SU-DHL-6 (cell line): ENCODE results near the gene RAB1B.
"Not testable (repeated sequence)": the region's sequence is repeated elsewhere in the genome, so short reads cannot be mapped to it uniquely, and the experiment has no call there.

Source experiments
- H2AFZ ChIP-seq: fragments of 200-600 bp; sonication (generic); 2 replicates; pipeline ENCODE4 v1.6.1; 2014; ENCODE audit warnings: low read depth, mild to moderate bottlenecking, moderate library complexity, mixed read lengths, antibody characterized with exemption, low read length; ENCODE audit not compliant: severe bottlenecking
- H3F3A ChIP-seq: fragments of 200-600 bp; shearing (Covaris generic); 2 replicates; pipeline ENCODE4 v1.6.0; 2016; ENCODE audit warnings: antibody characterized with exemption, mild to moderate bottlenecking; ENCODE audit not compliant: insufficient read depth
- H3K27ac ChIP-seq: fragments of 200-600 bp; sonication (generic); 2 replicates; pipeline ENCODE4 v1.5.1; 2016; ENCODE audit warnings: low read depth, mild to moderate bottlenecking, low read length, moderate library complexity, mixed read lengths
- H3K27me3 ChIP-seq: fragments of 200-600 bp; sonication (generic), shearing (Covaris generic); 2 replicates; pipeline ENCODE4 v1.6.0; 2014; ENCODE audit warnings: mild to moderate bottlenecking, low read length
- H3K36me3 ChIP-seq: fragments of 200-600 bp; sonication (generic); 2 replicates; pipeline ENCODE4 v1.6.1; 2014; ENCODE audit warnings: mild to moderate bottlenecking, low read length, mixed read lengths
- H3K4me2 ChIP-seq: fragments of 300-600, 200-600 bp; shearing (Covaris generic), sonication (generic); 2 replicates; pipeline ENCODE4 v1.6.0; 2014; ENCODE audit warnings: low read length, low read depth, mild to moderate bottlenecking; ENCODE audit not compliant: poor library complexity, severe bottlenecking
- H3K4me3 ChIP-seq: fragments of 200-600 bp; sonication (generic); 2 replicates; pipeline ENCODE4 v1.5.1; 2014; ENCODE audit warnings: antibody characterized with exemption, low read length, mild to moderate bottlenecking, mixed read lengths; ENCODE audit not compliant: insufficient read depth, poor library complexity, severe bottlenecking
- H3K79me2 ChIP-seq: fragments of 200-600 bp; sonication (generic); 2 replicates; pipeline ENCODE4 v1.6.1; 2014; ENCODE audit warnings: mild to moderate bottlenecking, low read length, moderate library complexity; ENCODE audit not compliant: insufficient read depth
- H3K9ac ChIP-seq: fragments of 200-600 bp; sonication (generic); 2 replicates; pipeline ENCODE4 v1.7.0; 2014; ENCODE audit warnings: mild to moderate bottlenecking, low read length
- H3K9me2 ChIP-seq: fragments of 200-600 bp; sonication (generic); replicated peaks from 2 replicates; pipeline ENCODE4 v1.6.1; 2014; ENCODE audit warnings: low read length; ENCODE audit not compliant: insufficient read depth
- H3K9me3 ChIP-seq: fragments of 200-600 bp; sonication (generic); 2 replicates; pipeline ENCODE4 v1.6.1; 2014; ENCODE audit warnings: low read length, mixed read lengths; ENCODE audit not compliant: insufficient read depth
- H4K20me1 ChIP-seq: fragments of 200-600 bp; sonication (generic); 2 replicates; pipeline ENCODE4 v1.6.1; 2014; ENCODE audit warnings: low read depth, mild to moderate bottlenecking, antibody characterized with exemption, low read length, moderate library complexity, mixed read lengths
- EZH2phosphoT487 ChIP-seq: fragments of 200-600 bp; sonication (generic), shearing (Covaris generic); conservative IDR thresholded peaks from 2 replicates; pipeline ENCODE4 v1.6.1; 2018; ENCODE audit warnings: mild to moderate bottlenecking, antibody characterized with exemption, low read length, moderate library complexity, mixed read lengths
- TF ChIP-seq, protein P1 (sequence below): fragments of 200-600 bp; sonication (generic); IDR thresholded peaks from one replicate; pipeline ENCODE4 v1.5.1; 2017; ENCODE audit warnings: antibody characterized with exemption, mild to moderate bottlenecking, low read length, moderate library complexity; ENCODE audit not compliant: insufficient read depth, poor library complexity, severe bottlenecking

The RAB1B gene

DNA sequence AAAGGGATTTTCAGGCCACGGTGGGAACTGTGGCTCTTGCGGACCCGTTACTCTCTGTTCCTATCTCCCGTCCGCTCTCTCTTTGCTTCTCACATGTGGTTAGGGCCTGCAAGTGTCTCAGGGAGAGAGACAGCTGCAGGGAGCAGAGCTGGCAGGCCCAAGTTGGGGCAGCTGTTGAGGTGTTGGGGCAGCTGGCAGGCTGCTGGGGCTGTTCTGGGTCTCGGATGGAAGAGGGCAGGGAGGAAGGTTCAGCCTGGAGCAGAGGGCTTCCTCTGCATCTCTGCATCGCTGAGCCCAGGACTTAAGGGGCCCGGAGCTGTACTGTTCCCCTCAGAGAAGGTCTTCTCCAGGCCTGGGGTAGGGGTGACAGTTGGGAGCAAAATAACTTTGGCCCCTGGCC, 7.0 kb downstream of the RAB1B start:
- Histone ChIP-seq H3K27me3 (no peaks in the 10 kb centered on the region), H3K4me3 (no peak overlapping the region), H3F3A (no peaks in the 10 kb centered on the region), H3K9ac (no peak overlapping the region), H2AFZ (no peak overlapping the region), H4K20me1 (no peaks in the 10 kb centered on the region; the same call in 1 of the 2 replicates), H3K9me3 (no peaks in the 10 kb centered on the region), H3K9me2 (no peaks in the 10 kb centered on the region), H3K4me2 (no peak overlapping the region), H3K36me3 (0 out of 2 replicates have a peak, but pooled peaks cover 5% of the 10 kb centered on the region), H3K79me2 (peaks cover 5% of the 10 kb centered on the region), H3K27ac (no peak overlapping the region)
- TF ChIP-seq, protein P1, sequence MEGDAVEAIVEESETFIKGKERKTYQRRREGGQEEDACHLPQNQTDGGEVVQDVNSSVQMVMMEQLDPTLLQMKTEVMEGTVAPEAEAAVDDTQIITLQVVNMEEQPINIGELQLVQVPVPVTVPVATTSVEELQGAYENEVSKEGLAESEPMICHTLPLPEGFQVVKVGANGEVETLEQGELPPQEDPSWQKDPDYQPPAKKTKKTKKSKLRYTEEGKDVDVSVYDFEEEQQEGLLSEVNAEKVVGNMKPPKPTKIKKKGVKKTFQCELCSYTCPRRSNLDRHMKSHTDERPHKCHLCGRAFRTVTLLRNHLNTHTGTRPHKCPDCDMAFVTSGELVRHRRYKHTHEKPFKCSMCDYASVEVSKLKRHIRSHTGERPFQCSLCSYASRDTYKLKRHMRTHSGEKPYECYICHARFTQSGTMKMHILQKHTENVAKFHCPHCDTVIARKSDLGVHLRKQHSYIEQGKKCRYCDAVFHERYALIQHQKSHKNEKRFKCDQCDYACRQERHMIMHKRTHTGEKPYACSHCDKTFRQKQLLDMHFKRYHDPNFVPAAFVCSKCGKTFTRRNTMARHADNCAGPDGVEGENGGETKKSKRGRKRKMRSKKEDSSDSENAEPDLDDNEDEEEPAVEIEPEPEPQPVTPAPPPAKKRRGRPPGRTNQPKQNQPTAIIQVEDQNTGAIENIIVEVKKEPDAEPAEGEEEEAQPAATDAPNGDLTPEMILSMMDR, result no peak
- no peak for TF ChIP-seq EZH2phosphoT487

DNA sequence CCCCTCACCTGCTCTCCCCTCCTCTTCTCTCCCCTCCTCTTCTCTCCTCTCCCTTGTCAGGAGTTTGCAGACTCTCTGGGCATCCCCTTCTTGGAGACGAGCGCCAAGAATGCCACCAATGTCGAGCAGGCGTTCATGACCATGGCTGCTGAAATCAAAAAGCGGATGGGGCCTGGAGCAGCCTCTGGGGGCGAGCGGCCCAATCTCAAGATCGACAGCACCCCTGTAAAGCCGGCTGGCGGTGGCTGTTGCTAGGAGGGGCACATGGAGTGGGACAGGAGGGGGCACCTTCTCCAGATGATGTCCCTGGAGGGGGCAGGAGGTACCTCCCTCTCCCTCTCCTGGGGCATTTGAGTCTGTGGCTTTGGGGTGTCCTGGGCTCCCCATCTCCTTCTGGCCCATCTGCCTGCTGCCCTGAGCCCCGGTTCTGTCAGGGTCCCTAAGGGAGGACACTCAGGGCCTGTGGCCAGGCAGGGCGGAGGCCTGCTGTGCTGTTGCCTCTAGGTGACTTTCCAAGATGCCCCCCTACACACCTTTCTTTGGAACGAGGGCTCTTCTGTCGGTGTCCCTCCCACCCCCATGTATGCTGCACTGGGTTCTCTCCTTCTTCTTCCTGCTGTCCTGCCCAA, 7.7 kb downstream of the RAB1B start:
- no peak overlapping the region for H3K4me3 ChIP-seq
- H3K27me3 ChIP-seq, result no peaks in the 10 kb centered on the region
- no peak overlapping the region for H3K9ac ChIP-seq
- H3K9me2 ChIP-seq, result no peaks in the 10 kb centered on the region
- H2AFZ ChIP-seq, result no peak overlapping the region
- H3K4me2 ChIP-seq, result no peak overlapping the region
- TF ChIP-seq, protein P1, result no peak
- no peak for TF ChIP-seq EZH2phosphoT487
- no peaks in the 10 kb centered on the region for H3K79me2 ChIP-seq
- H3K27ac ChIP-seq, result no peak overlapping the region
- H4K20me1 ChIP-seq, result no peaks in the 10 kb centered on the region; the same call in 1 of the 2 replicates
- H3K9me3 ChIP-seq, result no peaks in the 10 kb centered on the region
- 0 out of 2 replicates have a peak, but pooled peaks cover 5% of the 10 kb centered on the region for H3K36me3 ChIP-seq
- H3F3A ChIP-seq, result peaks cover 2% of the 10 kb centered on the region; the same call in 1 of the 2 replicates

DNA sequence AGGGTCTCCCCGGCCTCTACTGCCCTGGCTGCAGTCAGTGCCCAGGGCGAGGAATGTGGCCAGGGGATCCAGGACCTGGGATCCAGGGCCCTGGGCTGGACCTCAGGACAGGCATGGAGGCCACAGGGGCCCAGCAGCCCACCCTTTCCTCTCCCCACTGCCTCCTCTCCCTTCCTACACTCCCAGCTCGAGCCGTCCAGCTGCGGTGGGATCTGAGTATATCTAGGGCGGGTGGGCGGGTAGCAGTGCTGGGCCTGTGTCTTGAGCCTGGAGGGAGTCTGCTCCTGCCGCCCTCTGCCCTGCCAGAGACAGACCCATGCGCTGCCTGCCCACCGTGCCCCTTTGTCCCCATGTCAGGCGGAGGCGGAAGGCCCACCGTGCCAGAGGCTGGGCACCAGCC, 8.2 kb downstream of the RAB1B start:
- not testable (repeated sequence) for H3K9ac ChIP-seq, H3K27me3 ChIP-seq, H3K79me2 ChIP-seq, H3F3A ChIP-seq, H3K9me3 ChIP-seq, H3K27ac ChIP-seq, H2AFZ ChIP-seq, H3K4me3 ChIP-seq, H3K9me2 ChIP-seq, H4K20me1 ChIP-seq, H3K36me3 ChIP-seq, H3K4me2 ChIP-seq

DNA sequence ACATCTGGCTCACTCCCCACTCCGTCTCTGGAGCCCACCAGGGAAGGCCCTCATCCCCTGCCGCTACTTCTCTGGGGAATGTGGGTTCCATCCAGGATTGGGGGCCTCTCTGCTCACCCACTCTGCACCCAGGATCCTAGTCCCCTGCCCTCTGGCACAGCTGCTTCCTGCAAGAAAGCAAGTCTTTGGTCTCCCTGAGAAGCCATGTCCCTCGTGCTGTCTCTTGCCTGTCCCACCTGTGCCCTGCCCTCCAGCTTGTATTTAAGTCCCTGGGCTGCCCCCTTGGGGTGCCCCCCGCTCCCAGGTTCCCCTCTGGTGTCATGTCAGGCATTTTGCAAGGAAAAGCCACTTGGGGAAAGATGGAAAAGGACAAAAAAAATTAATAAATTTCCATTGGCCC, 8.6 kb downstream of the RAB1B start:
- H2AFZ ChIP-seq, H3K9me3 ChIP-seq, H3K27ac ChIP-seq, H3K4me2 ChIP-seq, H3K79me2 ChIP-seq, H3F3A ChIP-seq, H3K27me3 ChIP-seq, H3K9ac ChIP-seq, H3K4me3 ChIP-seq, H3K9me2 ChIP-seq, H3K36me3 ChIP-seq, H4K20me1 ChIP-seq: not testable (repeated sequence)
